HL-60/S4 treated with phorbol 12-myristate 13-acetate at 8.2 ng/mL for 4 days and 3 days (cell line): ENCODE measurements around the gene MAEL.

Experiments
- in situ Hi-C: fragments of 300-500 bp; cut with MboI; formaldehyde crosslinking; loops from 2 replicates; pipeline ENCODE4 v1.15.0; 2022; ENCODE audit warnings: low sequenced_read_pairs

MAEL gene

DNA sequence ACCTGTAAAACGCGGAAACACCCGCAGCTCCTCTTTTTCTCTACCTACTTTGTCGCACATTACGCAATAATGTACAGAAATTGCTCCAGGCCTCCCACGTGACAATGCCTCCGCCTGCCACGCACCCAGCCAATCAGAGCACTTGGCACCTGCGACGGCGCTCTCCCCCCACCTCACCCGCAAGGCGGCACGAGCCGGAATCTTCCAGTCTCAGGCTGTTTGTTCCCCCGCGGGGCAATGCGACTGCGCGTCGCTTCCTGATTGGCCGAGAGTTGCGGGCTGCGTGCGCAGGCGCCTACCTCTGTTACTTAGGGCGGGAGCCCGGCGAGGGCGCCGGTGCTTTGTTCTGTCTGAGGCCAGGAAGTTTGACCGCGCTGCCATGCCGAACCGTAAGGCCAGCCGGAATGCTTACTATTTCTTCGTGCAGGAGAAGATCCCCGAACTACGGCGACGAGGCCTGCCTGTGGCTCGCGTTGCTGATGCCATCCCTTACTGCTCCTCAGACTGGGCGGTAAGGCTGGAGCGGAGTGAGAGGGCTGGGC is at the start of gene MAEL:
TSS of gene MAEL (plus strand) at position 307 of the 542 bp plus-strand sequence. CDS start at position 380, 73 bp downstream.
- in situ Hi-C loops: no loop called here

- in situ Hi-C loops: no loop called here
Observed at GRCh38 chr1:166939741-166940375, 49.2 kb upstream of the MAEL start.

GRCh38 chr1:166944186-166944967 is 44.7 kb upstream of the MAEL start:
- in situ Hi-C loops: no loop called here

GRCh38 chr1:166947398-166948043 is 41.6 kb upstream of the MAEL start:
- in situ Hi-C loops: no loop called here

GRCh38 chr1:166948856-166949350 is 40.2 kb upstream of the MAEL start:
- in situ Hi-C loops: no loop called here

DNA sequence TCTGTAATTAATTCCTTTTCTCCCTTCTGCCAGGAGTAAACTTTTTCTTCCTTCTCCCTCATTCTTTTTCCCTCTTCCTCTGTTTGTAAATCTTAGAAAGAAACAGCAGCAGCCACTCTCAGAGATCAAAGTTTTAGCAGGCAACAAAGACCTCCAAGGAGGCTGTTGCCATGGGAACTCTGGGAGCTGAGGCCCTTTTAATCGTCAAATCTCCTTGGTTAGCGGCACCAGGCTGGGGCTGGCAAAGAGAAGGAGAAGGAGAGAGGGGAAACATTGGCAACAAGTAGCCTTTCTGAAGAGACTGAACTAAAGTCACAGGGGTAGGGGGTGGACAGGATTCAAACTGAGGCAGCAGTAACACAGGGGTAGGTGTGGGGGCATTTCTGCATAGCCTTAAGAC is 38.9 kb upstream of the MAEL start:
- in situ Hi-C loops: no loop called here

GRCh38 chr1:166951050-166951449 is 38.0 kb upstream of the MAEL start:
- in situ Hi-C loops: no loop called here

GRCh38 chr1:166952002-166952746 is 36.9 kb upstream of the MAEL start:
- in situ Hi-C loops: no loop called here

DNA sequence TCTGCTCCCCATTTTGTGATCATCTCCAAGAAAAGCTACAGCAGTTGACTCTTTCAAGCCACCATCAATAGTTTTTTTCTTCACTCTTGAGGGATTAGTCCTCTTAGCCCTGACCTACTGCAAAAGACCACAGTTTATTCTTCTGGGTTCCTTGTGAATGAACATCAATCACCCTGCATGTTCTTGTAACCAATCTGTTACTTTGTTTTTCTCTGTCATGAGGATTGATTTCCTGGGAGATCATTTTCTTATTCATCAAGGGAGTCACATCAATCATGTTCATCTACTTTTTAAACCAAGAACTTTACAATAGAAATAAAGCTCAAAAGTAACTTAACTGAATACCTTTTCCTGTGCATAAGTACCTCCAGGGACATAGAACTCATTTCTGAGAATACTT is 35.6 kb upstream of the MAEL start:
- in situ Hi-C loops: no loop called here

DNA sequence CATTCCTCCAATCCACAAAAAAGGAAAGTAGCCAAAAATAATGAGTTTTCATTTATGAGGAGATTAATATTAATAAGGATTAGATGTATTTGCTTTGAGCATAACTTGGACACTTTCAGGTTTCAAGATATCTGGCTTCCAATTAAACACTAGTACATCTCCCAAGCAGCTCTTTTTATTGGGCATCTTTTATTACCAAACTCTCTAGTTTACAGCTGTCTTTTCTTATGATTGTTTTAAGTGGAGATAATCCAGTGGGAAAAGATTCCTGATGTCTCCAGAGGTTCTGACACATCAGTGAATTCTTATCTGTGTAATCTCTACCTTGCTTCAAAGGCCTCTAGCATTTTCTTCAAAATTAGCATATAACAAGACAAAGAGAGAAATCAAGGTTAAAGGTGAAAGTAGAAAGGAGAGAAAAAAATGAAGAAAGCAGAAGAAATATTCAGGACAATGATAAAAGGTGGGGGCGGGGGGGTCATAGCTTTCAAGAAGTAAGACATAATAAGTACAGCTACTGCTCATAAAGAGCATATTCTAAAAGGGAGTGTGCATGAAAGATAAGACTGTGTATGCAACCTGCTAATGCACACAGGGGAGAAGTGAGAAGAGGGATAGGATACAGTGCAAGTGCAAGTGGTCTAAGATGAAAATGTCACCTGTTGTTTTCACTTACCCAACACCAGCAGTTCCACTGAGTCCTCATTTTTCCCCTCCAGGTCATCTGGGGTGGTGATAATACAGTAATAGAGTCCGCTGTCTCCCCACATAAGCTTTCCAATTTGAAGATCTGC is 32.8 kb upstream of the MAEL start:
- in situ Hi-C loops: no loop called here

GRCh38 chr1:166956872-166957271 is 32.2 kb upstream of the MAEL start:
- in situ Hi-C loops: no loop called here

DNA sequence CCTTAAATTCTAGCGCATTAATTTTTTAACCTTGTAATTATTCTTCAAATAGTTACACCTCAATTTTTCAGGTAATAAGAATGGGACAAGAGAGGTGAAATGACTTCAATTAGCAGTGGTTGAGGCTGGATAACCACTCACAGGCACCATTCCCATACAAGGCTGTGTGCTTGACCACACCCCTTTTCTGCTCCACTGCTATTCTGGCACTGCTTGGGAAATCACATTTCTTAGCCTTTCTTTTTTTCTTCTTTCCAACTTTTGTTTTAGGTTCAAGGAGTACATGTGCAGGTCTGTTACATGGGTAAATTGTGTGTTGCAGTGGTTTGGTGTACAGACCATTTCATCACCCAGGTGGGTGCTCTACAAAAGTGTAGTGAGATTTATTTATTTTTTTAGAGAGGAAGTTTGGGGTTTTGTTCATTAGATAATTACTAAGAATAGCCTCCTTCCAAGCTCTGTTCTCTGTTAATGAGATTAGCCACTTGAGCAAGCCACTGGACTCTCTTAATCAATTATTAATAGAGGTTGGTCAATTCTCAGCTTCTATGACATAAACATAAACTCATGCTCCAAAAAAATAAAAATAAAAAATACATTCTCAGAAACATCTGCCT is 28.1 kb upstream of the MAEL start:
- in situ Hi-C loops: no loop called here

GRCh38 chr1:166969074-166969677 is 19.9 kb upstream of the MAEL start:
- in situ Hi-C loops: no loop called here

DNA sequence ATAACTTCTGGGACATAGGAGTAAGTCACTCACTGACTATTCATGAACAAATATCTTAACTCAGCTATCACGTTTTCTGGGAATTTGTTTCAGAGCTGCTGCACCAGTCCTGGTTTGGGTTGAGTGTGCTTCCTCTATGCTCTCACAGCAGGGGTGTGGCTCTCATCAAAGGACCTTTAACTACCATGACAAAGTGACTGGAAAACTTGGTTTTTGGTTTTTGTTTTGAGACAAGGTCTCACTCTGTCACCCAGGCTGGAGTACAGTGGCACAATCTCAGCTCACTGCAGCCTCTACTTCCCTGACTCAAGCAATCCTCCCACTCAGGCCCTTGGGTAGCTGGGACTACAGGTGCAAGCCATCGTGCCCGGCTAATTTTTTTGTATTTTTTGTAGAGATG is 17.8 kb upstream of the MAEL start:
- in situ Hi-C loops: no loop called here

- in situ Hi-C loops: no loop called here
Observed at GRCh38 chr1:166972193-166972592, 16.9 kb upstream of the MAEL start.

- in situ Hi-C loops: no loop called here
Observed at GRCh38 chr1:166972826-166973225, 16.3 kb upstream of the MAEL start.

DNA sequence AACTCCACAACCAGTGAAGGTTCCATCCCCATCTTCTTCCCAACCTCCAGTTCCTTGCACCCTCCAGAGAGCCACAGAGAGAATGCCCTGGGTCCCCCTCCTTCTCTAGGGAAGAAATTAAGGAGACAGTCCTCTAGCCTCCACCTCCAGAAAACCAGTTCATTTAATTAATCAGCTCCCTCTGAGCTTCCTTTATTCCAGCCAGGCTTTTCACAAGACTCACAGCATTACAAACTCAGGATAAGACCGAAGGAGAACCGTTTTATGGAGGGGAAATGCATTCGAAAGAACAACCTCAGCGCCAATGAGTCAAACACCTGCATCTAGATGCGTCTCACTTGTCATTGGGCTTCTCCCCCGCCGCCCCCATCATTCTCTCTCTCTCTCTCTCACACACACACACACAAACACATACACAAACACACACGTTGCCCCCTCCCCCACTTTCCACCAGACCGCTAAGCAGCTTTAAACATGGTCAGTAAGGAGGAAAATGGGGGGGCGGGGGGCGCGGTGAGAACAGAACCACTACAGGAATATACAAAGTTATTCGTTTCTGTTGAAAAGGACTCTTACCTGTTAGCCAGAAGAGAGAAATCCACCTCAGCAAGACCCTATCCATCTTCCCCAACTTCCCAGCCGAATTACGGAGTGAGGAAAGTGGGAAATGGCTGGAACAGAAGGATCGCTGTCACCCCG is 14.3 kb upstream of the MAEL start:
- in situ Hi-C loops: no loop called here

DNA sequence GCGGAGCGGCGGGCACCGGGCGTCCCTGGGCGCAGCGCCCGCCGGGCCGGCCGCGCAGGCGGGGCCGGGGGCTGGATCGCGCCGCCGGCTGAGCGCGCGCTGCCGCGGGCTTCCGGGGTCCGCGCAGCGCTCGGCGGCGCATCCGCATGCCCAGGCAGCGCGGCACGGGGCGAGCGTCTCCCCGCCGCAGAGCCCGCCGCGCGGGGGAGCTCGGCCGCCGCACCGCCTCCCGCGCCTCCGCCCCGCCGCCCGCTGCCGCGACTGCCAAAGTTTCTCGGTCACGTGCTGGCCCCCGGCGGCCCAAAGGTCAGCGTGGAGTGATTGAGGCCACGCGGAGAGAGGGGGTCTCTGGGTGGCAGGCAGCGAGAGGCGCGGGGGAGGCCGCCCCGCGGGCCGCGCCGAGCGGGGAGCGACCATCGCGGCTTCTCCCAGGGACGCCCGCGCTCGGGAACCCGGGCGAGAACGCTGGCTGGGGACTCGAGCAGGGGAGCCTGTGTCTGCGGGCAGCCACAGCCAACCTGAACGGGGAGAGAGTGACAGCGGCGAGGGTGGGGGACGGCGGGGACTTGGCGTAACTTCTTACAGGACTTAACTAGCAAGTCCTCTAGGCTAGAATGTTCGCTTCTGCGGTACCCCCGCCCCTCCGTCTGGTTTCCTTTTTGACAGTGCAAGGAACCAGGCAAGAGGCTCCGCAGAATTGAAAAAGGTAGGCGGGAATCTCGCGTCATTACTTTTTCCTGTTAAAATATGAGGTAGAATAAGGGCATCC is 13.5 kb upstream of the MAEL start, which contains the start of gene ILDR2:
TSS of gene ILDR2 (minus strand) at position 180 of the 769 bp plus-strand sequence. CDS start 272 bp downstream, outside the sequence.
- in situ Hi-C loops: no loop called here
